OCI-LY3 (cell line): ENCODE data around the gene ENDOD1.
"Not testable (repeated sequence)": the region's sequence is repeated elsewhere in the genome, so short reads cannot be mapped to it uniquely, and the experiment has no call there.

Experiments used
- H2AFZ ChIP-seq: fragments of 200-600, 300-600 bp; shearing (Covaris generic); 2 replicates; pipeline ENCODE4 v1.6.0; 2014; ENCODE audit warnings: antibody characterized with exemption, low read depth, low read length
- H3K27ac ChIP-seq: fragments of 200-600, 300-600 bp; sonication (generic); 2 replicates; pipeline ENCODE4 v1.5.1; 2014; ENCODE audit warnings: mild to moderate bottlenecking, low read length, moderate library complexity, mixed read lengths
- H3K27me3 ChIP-seq: fragments of 200-600, 300-600 bp; sonication (generic); 2 replicates; pipeline ENCODE4 v1.6.1; 2014; ENCODE audit warnings: low read depth, low read length, mixed read lengths
- H3K36me3 ChIP-seq: fragments of 200-600, 300-600 bp; sonication (generic); replicated peaks from 2 replicates; pipeline ENCODE3; 2014; ENCODE audit warnings: low read depth, low read length, mixed read lengths
- H3K4me1 ChIP-seq: fragments of 300-600, 200-600 bp; sonication (generic); 2 replicates; pipeline ENCODE4 v1.6.1; 2014; ENCODE audit warnings: low read length, mixed read lengths
- H3K4me2 ChIP-seq: fragments of 200-600, 300-600 bp; sonication (generic); 2 replicates; pipeline ENCODE4 v1.6.1; 2014; ENCODE audit warnings: low read length, mixed read lengths
- H3K4me3 ChIP-seq: fragments of 300-600, 200-600 bp; sonication (generic); 2 replicates; pipeline ENCODE4 v1.5.1; 2014; ENCODE audit warnings: antibody characterized with exemption, mild to moderate bottlenecking, low read length, moderate library complexity
- H3K79me2 ChIP-seq: fragments of 300-600, 200-600 bp; shearing (Covaris generic); 2 replicates; pipeline ENCODE4 v1.6.1; 2014; ENCODE audit warnings: mild to moderate bottlenecking, low read length, mixed read lengths
- H3K9ac ChIP-seq: fragments of 300-600, 200-600 bp; shearing (Covaris generic); 2 replicates; pipeline ENCODE4 v1.6.0; 2014; ENCODE audit warnings: mild to moderate bottlenecking, low read length, moderate library complexity
- H3K9me3 ChIP-seq: fragments of 200-600, 300-600 bp; shearing (Covaris generic); 2 replicates; pipeline ENCODE4 v1.6.1; 2014; ENCODE audit warnings: low read length, mixed read lengths; ENCODE audit not compliant: insufficient read depth
- H4K20me1 ChIP-seq: fragments of 200-600, 300-600 bp; sonication (generic); 2 replicates; pipeline ENCODE4 v1.6.1; 2016; ENCODE audit warnings: low read length, mixed read lengths; ENCODE audit not compliant: insufficient read depth
- CTCF ChIP-seq: fragments of 200-600, 300-600 bp; sonication (generic); IDR thresholded peaks from 2 replicates; pipeline ENCODE4 v1.5.1; 2014; ENCODE audit warnings: antibody characterized with exemption, low read length, low read depth
- EZH2phosphoT487 ChIP-seq: fragments of 200-600 bp; shearing (Covaris generic); IDR thresholded peaks from 2 replicates; pipeline ENCODE4 v1.6.1; 2018; ENCODE audit warnings: antibody characterized with exemption, mixed run types, low read depth

ENDOD1 gene

GRCh38 chr11:95135155-95135554 lies 45.5 kb downstream of the ENDOD1 start:
- TF ChIP-seq EZH2phosphoT487 (no peak), CTCF (no peak)
- no peak overlapping the region for H3K9ac ChIP-seq
- H3K4me3 ChIP-seq = no peak overlapping the region
- H3K4me2 ChIP-seq = no peak overlapping the region
- H3K36me3 ChIP-seq = no peaks in the 10 kb centered on the region
- no peak overlapping the region for H2AFZ ChIP-seq
- H3K27ac ChIP-seq = no peak overlapping the region
- H3K27me3 ChIP-seq = no peaks in the 10 kb centered on the region
- no peaks in the 10 kb centered on the region for H3K9me3 ChIP-seq
- H3K4me1 ChIP-seq = 0 out of 2 replicates have a peak, but pooled peaks cover 3% of the 10 kb centered on the region
- no peaks in the 10 kb centered on the region for H3K79me2 ChIP-seq
- no peaks in the 10 kb centered on the region for H4K20me1 ChIP-seq

GRCh38 chr11:95135880-95136279 lies 46.2 kb downstream of the ENDOD1 start:
- TF ChIP-seq EZH2phosphoT487 = no peak
- no peak for TF ChIP-seq CTCF

GRCh38 chr11:95136747-95137146 lies 47.1 kb downstream of the ENDOD1 start:
- H3K27ac ChIP-seq = not testable (repeated sequence)

More at GRCh38 chr11:95135880-95136279, 46.2 kb downstream of the ENDOD1 start:
- Histone ChIP-seq H3K79me2 (no peaks in the 10 kb centered on the region), H3K27ac (no peak overlapping the region), H3K36me3 (no peaks in the 10 kb centered on the region), H2AFZ (no peak overlapping the region), H4K20me1 (no peaks in the 10 kb centered on the region), H3K27me3 (peaks cover 4% of the 10 kb centered on the region; the same call in 1 of the 2 replicates), H3K4me3 (no peak overlapping the region), H3K4me2 (no peak overlapping the region), H3K9me3 (no peaks in the 10 kb centered on the region), H3K9ac (no peak overlapping the region), H3K4me1 (0 out of 2 replicates have a peak, but pooled peaks cover 3% of the 10 kb centered on the region)

GRCh38 chr11:95137299-95137698 lies 47.7 kb downstream of the ENDOD1 start:
- Histone ChIP-seq H2AFZ (no peak overlapping the region), H3K9me3 (no peaks in the 10 kb centered on the region), H3K27me3 (peaks cover 10% of the 10 kb centered on the region; the same call in 1 of the 2 replicates), H3K36me3 (no peaks in the 10 kb centered on the region), H3K4me3 (no peak overlapping the region), H3K4me1 (0 out of 2 replicates have a peak, but pooled peaks cover 3% of the 10 kb centered on the region), H3K27ac (no peak overlapping the region), H3K79me2 (no peaks in the 10 kb centered on the region), H3K9ac (no peak overlapping the region), H4K20me1 (no peaks in the 10 kb centered on the region), H3K4me2 (no peak overlapping the region)
- TF ChIP-seq CTCF (no peak), EZH2phosphoT487 (no peak)

More at GRCh38 chr11:95136747-95137146, 47.1 kb downstream of the ENDOD1 start:
- not testable (repeated sequence) for H3K4me2 ChIP-seq, H2AFZ ChIP-seq, H3K79me2 ChIP-seq, H3K9ac ChIP-seq, H3K27me3 ChIP-seq, H3K36me3 ChIP-seq, H3K9me3 ChIP-seq, H4K20me1 ChIP-seq, H3K4me3 ChIP-seq, H3K4me1 ChIP-seq
